Measurements from ENCODE around the gene MS4A10. TPM values are rescaled to one million over a fixed set of nuclear protein-coding genes. Genes with fewer than 3 reads are reported as not detected.

MS4A10 gene
- total and polyA plus RNA-seq, 2 of the 8 experiments (the other 6 are each of a cell fraction or from before 2014, with no cell fraction given), result not detected

- no peak for TF ChIP-seq CHD7 (IDR thresholded peaks at IDR 0.05; ENCODE audit: insufficient replicate concordance, low read length)
- no peak for TF ChIP-seq CEBPB (IDR thresholded peaks at IDR 0.05; ENCODE audit: low read depth, low read length)
- TF ChIP-seq RNF2 (IDR thresholded peaks at IDR 0.05; ENCODE audit: borderline replicate concordance, low read depth, low read length, missing control alignments, poor library complexity, severe bottlenecking), result no peak
- TF ChIP-seq KDM4A (IDR thresholded peaks at IDR 0.05; ENCODE audit: low read depth, low read length, severe bottlenecking), result no peak
- TF ChIP-seq TEAD4 (IDR thresholded peaks at IDR 0.05; ENCODE audit: low read depth, low read length), result no peak
- TF ChIP-seq FOSL1 (IDR thresholded peaks at IDR 0.05; ENCODE audit: insufficient read depth, low read depth, low read length), result no peak
- TF ChIP-seq NRF1 (IDR thresholded peaks at IDR 0.05; ENCODE audit: low read depth, low read length), result no peak
- no peak for TF ChIP-seq CBX8 (IDR thresholded peaks at IDR 0.05; ENCODE audit: borderline replicate concordance, low read depth, low read length)
- TF ChIP-seq GTF2F1 (IDR thresholded peaks at IDR 0.05; ENCODE audit: borderline replicate concordance, low read depth, low read length), result no peak; the same call in 1 of the 2 replicates
- TF ChIP-seq MAX (IDR thresholded peaks at IDR 0.05), result peak; percentile 100
- TF ChIP-seq GABPA (IDR thresholded peaks at IDR 0.05; ENCODE audit: borderline replicate concordance, insufficient read depth, low read length), result no peak
Measured at GRCh38 chr11:60767388-60767811, 17.7 kb upstream of the MS4A10 start (continued).

Measured in H1 (cell line).